DOHH2 (cell line): ENCODE measurements around the gene IDE.

Experiments used
- CTCF ChIP-seq: fragments of 200-600 bp; sonication (generic); IDR thresholded peaks from one replicate; pipeline ENCODE4 v1.5.1; 2014; ENCODE audit warnings: antibody characterized with exemption, mild to moderate bottlenecking, low read depth, low read length; ENCODE audit not compliant: poor library complexity, severe bottlenecking
- EZH2phosphoT487 ChIP-seq: fragments of 200-600 bp; sonication (generic); IDR thresholded peaks from 2 replicates; pipeline ENCODE4 v1.6.1; 2017; ENCODE audit warnings: borderline replicate concordance, mild to moderate bottlenecking, antibody characterized with exemption, low read length, moderate library complexity, mixed read lengths

- TF ChIP-seq CTCF (no peak), EZH2phosphoT487 (no peak)
Measured at GRCh38 chr10:92619368-92619767, 45.5 kb upstream of the IDE start.
